ENCODE results near the gene ATG2A. TPM values are rescaled to one million over a fixed set of nuclear protein-coding genes. Genes with fewer than 3 reads are reported as not detected.

ATG2A gene
- total RNA-seq, 1 donor from 2014 or later = 4.4 TPM

GRCh38 chr11:64917663-64917995 is 620 bp upstream of the ATG2A start:
- TF ChIP-seq EZH2phosphoT487 (IDR thresholded peaks at IDR 0.05) (no peak), CTCF (IDR thresholded peaks at IDR 0.05) (no peak), EZH2 (IDR thresholded peaks at IDR 0.05) (no peak)
- Mint-ChIP-seq H3K27ac (peak overlapping the region; percentile 95), H3K36me3 (peaks cover 4% of the 10 kb centered on the region), H3K4me1 (peaks cover 24% of the 10 kb centered on the region), H3K27me3 (ENCODE audit: insufficient read depth, low read depth) (no peaks in the 10 kb centered on the region), H3K4me3 (peak overlapping the region; percentile 93), H3K9me3 (no peaks in the 10 kb centered on the region)
- peak overlapping the region; percentile 90 for H3K4me3 ChIP-seq
- peak overlapping the region; percentile 76 for H3K9ac ChIP-seq
- peaks cover 16% of the 10 kb centered on the region for H3F3A ChIP-seq (ENCODE audit: low read depth)
- DNase-seq (ENCODE audit: low spot score) = peak; percentile 36
- peaks cover 17% of the 10 kb centered on the region for H3K4me1 ChIP-seq
- H3K27me3 ChIP-seq = no peaks in the 10 kb centered on the region
- H3K27ac ChIP-seq = peak overlapping the region; percentile 75
- H2AFZ ChIP-seq (replicated peaks) = peak overlapping the region; percentile 80
- peaks cover 4% of the 10 kb centered on the region for H4K20me1 ChIP-seq (ENCODE audit: low read depth)
- H3K36me3 ChIP-seq = no peaks in the 10 kb centered on the region
- H3K4me2 ChIP-seq = peak overlapping the region; percentile 96
- H3K9me3 ChIP-seq (ENCODE audit: low read depth) = no peaks in the 10 kb centered on the region
- peaks cover 7% of the 10 kb centered on the region for H3K79me2 ChIP-seq (ENCODE audit: low read depth)

GRCh38 chr11:64916040-64916774 is 802 bp downstream of the ATG2A start:
- Mint-ChIP-seq H3K27me3 (ENCODE audit: insufficient read depth, low read depth) (no peaks in the 10 kb centered on the region), H3K36me3 (peaks cover 4% of the 10 kb centered on the region), H3K4me3 (peak overlapping the region; percentile 93), H3K9me3 (no peaks in the 10 kb centered on the region), H3K4me1 (peaks cover 24% of the 10 kb centered on the region), H3K27ac (peak overlapping the region; percentile 69)
- peaks cover 17% of the 10 kb centered on the region for H3K4me1 ChIP-seq
- peaks cover 4% of the 10 kb centered on the region for H4K20me1 ChIP-seq (ENCODE audit: low read depth)
- peaks cover 16% of the 10 kb centered on the region for H3F3A ChIP-seq (ENCODE audit: low read depth)
- H3K4me3 ChIP-seq = peak overlapping the region; percentile 90
- no peaks in the 10 kb centered on the region for H3K36me3 ChIP-seq
- H3K79me2 ChIP-seq (ENCODE audit: low read depth) = peaks cover 7% of the 10 kb centered on the region
- no peaks in the 10 kb centered on the region for H3K9me3 ChIP-seq (ENCODE audit: low read depth)
- peak overlapping the region; percentile 98 for H3K9ac ChIP-seq
- H2AFZ ChIP-seq (replicated peaks) = no peak overlapping the region
- H3K27me3 ChIP-seq = no peaks in the 10 kb centered on the region
- H3K27ac ChIP-seq = no peak overlapping the region
- no peak for TF ChIP-seq EZH2 (IDR thresholded peaks at IDR 0.05)
- TF ChIP-seq EZH2phosphoT487 (IDR thresholded peaks at IDR 0.05) = no peak
- no peak for TF ChIP-seq CTCF (IDR thresholded peaks at IDR 0.05)
- H3K4me2 ChIP-seq = peak overlapping the region; percentile 93
- peak; percentile 47 for DNase-seq (ENCODE audit: low spot score)

- Histone ChIP-seq H3K9ac (peak overlapping the region; percentile 98), H4K20me1 (ENCODE audit: low read depth) (peaks cover 4% of the 10 kb centered on the region), H3K79me2 (ENCODE audit: low read depth) (peaks cover 7% of the 10 kb centered on the region), H3K36me3 (no peaks in the 10 kb centered on the region), H3K4me2 (peak overlapping the region; percentile 93), H3F3A (ENCODE audit: low read depth) (peaks cover 16% of the 10 kb centered on the region), H3K4me1 (peaks cover 17% of the 10 kb centered on the region), H3K4me3 (no peak overlapping the region), H3K27ac (no peak overlapping the region), H3K27me3 (no peaks in the 10 kb centered on the region), H2AFZ (replicated peaks) (no peak overlapping the region), H3K9me3 (ENCODE audit: low read depth) (no peaks in the 10 kb centered on the region)
- H3K4me3 Mint-ChIP-seq = peak overlapping the region; percentile 93
- TF ChIP-seq EZH2 (IDR thresholded peaks at IDR 0.05) (no peak), EZH2phosphoT487 (IDR thresholded peaks at IDR 0.05) (no peak), CTCF (IDR thresholded peaks at IDR 0.05) (no peak)
- no peak overlapping the region for H3K27ac Mint-ChIP-seq
- H3K4me1 Mint-ChIP-seq = peaks cover 24% of the 10 kb centered on the region
- H3K36me3 Mint-ChIP-seq = peaks cover 4% of the 10 kb centered on the region
- peak; percentile 31 for DNase-seq (ENCODE audit: low spot score)
- no peaks in the 10 kb centered on the region for H3K27me3 Mint-ChIP-seq (ENCODE audit: insufficient read depth, low read depth)
- no peaks in the 10 kb centered on the region for H3K9me3 Mint-ChIP-seq
These were observed 1.6 kb downstream of the ATG2A start for GRCh38 chr11:64915376-64915887.
